H1 (cell line): ENCODE data around the gene ALKBH1. TPM values are rescaled to one million over a fixed set of nuclear protein-coding genes. Genes with fewer than 3 reads are reported as not detected.

Experiments
- CTCF ChIA-PET: fragments of 300-600 bp; sonication (Branson Sonifier 250); formaldehyde crosslinking; loops from one replicate; lab custom pipeline; 2021; ENCODE audit not compliant: partially characterized antibody; lab: Charles Lee
- POLR2A ChIA-PET: fragments of 300-600 bp; sonication (Branson Sonifier 250); formaldehyde crosslinking; loops from one replicate; lab custom pipeline; 2021; ENCODE audit warnings: inconsistent platforms; ENCODE audit not compliant: partially characterized antibody; lab: Charles Lee
- DNase-seq, 2 experiments: peaks; one replicate each; pipeline versions ENCODE4 v3.0.0 to v3.0.0-alpha.2; 2010 to 2022; ENCODE audit warnings: low spot score in 2 of 2, low read depth in 1 of 2, mixed read lengths in 1 of 2
- FAIRE-seq: peaks from 2 replicates; lab custom pipeline; 2011; peaks lifted over from hg19 to GRCh38; lab: Jason Lieb, UNC
- H2AFZ ChIP-seq: 2 replicates; pipeline ENCODE4 v1.8.1; 2012; ENCODE audit warnings: low read length, inconsistent platforms
- H2AK5ac ChIP-seq: 2 replicates; pipeline ENCODE4 v1.6.1; 2013; ENCODE audit warnings: low read depth, low read length
- H2BK120ac ChIP-seq: replicated peaks from 2 replicates; pipeline ENCODE3; 2013; ENCODE audit warnings: low read depth, low read length, inconsistent platforms
- H2BK12ac ChIP-seq: 2 replicates; pipeline ENCODE4 v1.6.1; 2013; ENCODE audit warnings: low read depth, low read length
- H2BK15ac ChIP-seq: 2 replicates; pipeline ENCODE4 v1.6.1; 2013; ENCODE audit warnings: low read length
- H2BK20ac ChIP-seq: 2 replicates; pipeline ENCODE4 v1.6.1; 2013; ENCODE audit warnings: low read length
- H2BK5ac ChIP-seq: 2 replicates; pipeline ENCODE4 v1.6.1; 2013; ENCODE audit warnings: low read depth, low read length
- H3K14ac ChIP-seq: 2 replicates; pipeline ENCODE4 v1.6.1; 2013; ENCODE audit warnings: inconsistent platforms; ENCODE audit not compliant: insufficient read length
- H3K18ac ChIP-seq: 2 replicates; pipeline ENCODE4 v1.6.1; 2013; ENCODE audit warnings: low read length; ENCODE audit errors: extremely low read depth
- H3K23ac ChIP-seq: 2 replicates; pipeline ENCODE4 v1.6.1; 2013; ENCODE audit warnings: inconsistent platforms; ENCODE audit not compliant: insufficient read length
- H3K23me2 ChIP-seq: 2 replicates; pipeline ENCODE4 v1.6.1; 2013; ENCODE audit warnings: low read depth, low read length
- H3K27ac ChIP-seq: 2 replicates; pipeline ENCODE4 v1.6.1; 2011; ENCODE audit warnings: low read depth, low read length, inconsistent platforms
- H3K27me3 ChIP-seq, 4 experiments: replicated peaks in 1 of 4; 1 replicate in 1 of 4; 2 replicates in 3 of 4; pipeline versions ENCODE4 v1.6.1 to v1.8.1; 2011 to 2013; ENCODE audit warnings: low read length in 3 of 4, mild to moderate bottlenecking in 3 of 4, inconsistent platforms in 2 of 4, mixed read lengths in 2 of 4, moderate library complexity in 1 of 4; ENCODE audit not compliant: control insufficient read depth in 3 of 4, insufficient read depth in 3 of 4; ENCODE audit errors: extremely low read depth in 1 of 4
- H3K36me3 ChIP-seq, 4 experiments: 2 replicates each; pipeline versions ENCODE4 v1.6.1 to v1.8.1; 2011 to 2013; ENCODE audit warnings: mild to moderate bottlenecking in 4 of 4, low read length in 3 of 4, moderate library complexity in 2 of 4, control low read depth in 1 of 4, inconsistent platforms in 1 of 4; ENCODE audit not compliant: insufficient read depth in 4 of 4, control insufficient read depth in 2 of 4
- H3K4ac ChIP-seq: replicated peaks from 2 replicates; pipeline ENCODE3; 2013; ENCODE audit warnings: low read length, low read depth, mixed read lengths, inconsistent platforms; ENCODE audit not compliant: insufficient read length
- H3K4me1 ChIP-seq, 4 experiments: replicated peaks in 1 of 4; 1 replicate in 1 of 4; 2 replicates in 3 of 4; pipeline versions ENCODE4 v1.6.1 to v1.8.1; 2011 to 2013; ENCODE audit warnings: low read length in 3 of 4, inconsistent platforms in 2 of 4, mixed read lengths in 1 of 4; ENCODE audit not compliant: insufficient read depth in 4 of 4, control insufficient read depth in 3 of 4
- H3K4me2 ChIP-seq, 2 experiments: 2 replicates each; pipeline versions ENCODE4 v1.6.1 to v1.8.1; 2011 to 2013; ENCODE audit warnings: low read depth in 2 of 2, low read length in 2 of 2, control low read depth in 1 of 2, inconsistent platforms in 1 of 2, mild to moderate bottlenecking in 1 of 2; ENCODE audit not compliant: insufficient read depth in 1 of 2
- H3K4me3 ChIP-seq, 4 experiments: fragments of 200-600, 300-600 bp in 1 of 4; sonication (generic), shearing (Covaris generic), sonication (Bioruptor Twin) in 1 of 4; 2 replicates each; pipeline versions ENCODE4 v1.5.1 to v1.8.1; 2011 to 2016; ENCODE audit warnings: low read length in 4 of 4, low read depth in 3 of 4, control low read depth in 2 of 4, inconsistent platforms in 2 of 4, mild to moderate bottlenecking in 2 of 4, mixed read lengths in 1 of 4, moderate library complexity in 1 of 4; ENCODE audit not compliant: insufficient read depth in 2 of 4; ENCODE audit errors: extremely low read depth in 1 of 4
- H3K56ac ChIP-seq: replicated peaks from 2 replicates; pipeline ENCODE3; 2013; ENCODE audit warnings: low read depth, mild to moderate bottlenecking, mixed read lengths, low read length, inconsistent platforms; ENCODE audit not compliant: insufficient read length
- H3K79me1 ChIP-seq: 2 replicates; pipeline ENCODE4 v1.6.1; 2013; ENCODE audit warnings: low read depth, low read length, control low read depth
- H3K79me2 ChIP-seq, 2 experiments: 2 replicates each; pipeline versions ENCODE4 v1.6.1 to v1.8.1; 2012 to 2013; ENCODE audit warnings: low read length in 2 of 2, mild to moderate bottlenecking in 2 of 2, inconsistent platforms in 1 of 2; ENCODE audit not compliant: insufficient read depth in 2 of 2, control insufficient read depth in 1 of 2
- H3K9ac ChIP-seq, 4 experiments: replicated peaks in 1 of 4; 1 replicate in 1 of 4; 2 replicates in 3 of 4; pipeline versions ENCODE4 v1.6.1 to v1.8.1; 2011 to 2013; ENCODE audit warnings: low read depth in 3 of 4, low read length in 3 of 4, control low read depth in 2 of 4, mild to moderate bottlenecking in 2 of 4, moderate library complexity in 2 of 4, inconsistent platforms in 1 of 4; ENCODE audit errors: extremely low read depth in 1 of 4
- H3K9me3 ChIP-seq, 2 experiments: 2 replicates each; pipeline versions ENCODE4 v1.6.1 to v1.8.1; 2012 to 2013; ENCODE audit warnings: mild to moderate bottlenecking in 2 of 2, moderate library complexity in 2 of 2, control low read depth in 1 of 2, inconsistent platforms in 1 of 2, low read depth in 1 of 2, low read length in 1 of 2, mixed read lengths in 1 of 2; ENCODE audit not compliant: insufficient read depth in 2 of 2
- H4K20me1 ChIP-seq, 2 experiments: replicated peaks in 1 of 2; 2 replicates each; pipeline versions ENCODE3 to v1.8.1; 2011 to 2013; ENCODE audit warnings: inconsistent platforms in 2 of 2, low read length in 2 of 2, mild to moderate bottlenecking in 1 of 2; ENCODE audit not compliant: insufficient read depth in 2 of 2, control insufficient read depth in 1 of 2
- H4K5ac ChIP-seq: 2 replicates; pipeline ENCODE4 v1.6.1; 2013; ENCODE audit warnings: low read length, low read depth, mixed read lengths, inconsistent platforms; ENCODE audit not compliant: insufficient read length
- H4K8ac ChIP-seq: 2 replicates; pipeline ENCODE4 v1.8.0; 2013; ENCODE audit warnings: mild to moderate bottlenecking, moderate library complexity, low read length, inconsistent platforms; ENCODE audit not compliant: insufficient read depth; ENCODE audit errors: extremely low read depth
- H4K91ac ChIP-seq: replicated peaks from 2 replicates; pipeline ENCODE3; 2013; ENCODE audit warnings: low read length, mixed read lengths, inconsistent platforms; ENCODE audit not compliant: insufficient read length
- MAX ChIP-seq: IDR thresholded peaks from 2 replicates; pipeline ENCODE4 v1.6.1; 2012; ENCODE audit warnings: inconsistent platforms
- NANOG ChIP-seq: IDR thresholded peaks from 2 replicates; pipeline ENCODE4 v1.6.1; 2011; ENCODE audit warnings: low read length, low read depth, mild to moderate bottlenecking, inconsistent platforms; ENCODE audit not compliant: insufficient read depth, poor library complexity, severe bottlenecking
- TAF7 ChIP-seq: optimal IDR thresholded peaks from 2 replicates; pipeline ENCODE3; 2011; ENCODE audit warnings: low read depth, mild to moderate bottlenecking, inconsistent platforms, low read length, moderate library complexity, borderline replicate concordance
- WGBS, 2 experiments: shearing (Covaris generic) in 1 of 2; methylation state at CpG; one replicate each; pipeline versions ENCODE4 v1.1.6 to v1.1.7; 2013 to 2015; ENCODE audit warnings: low lambda C conversion rate in 2 of 2, mixed read lengths in 2 of 2, inconsistent platforms in 1 of 2, low coverage in 1 of 2, missing lambda C conversion rate in 1 of 2; ENCODE audit not compliant: insufficient replicate concordance in 2 of 2, insufficient coverage in 1 of 2, insufficient read length in 1 of 2; ENCODE audit errors: extremely low coverage in 1 of 2, missing lambda C conversion rate in 1 of 2; 5-methylcytosine and 5-hydroxymethylcytosine counted together
- polyA plus RNA-seq, 7 experiments: library from polyadenylated mRNA; depleted of rRNA in 3 of 7; stranded (reverse) in 5 of 7; unstranded in 2 of 7; fragments of >200 nt in 5 of 7; fragments of 200-250 nt in 2 of 7; gene quantifications; 1 replicate in 5 of 7; 2 replicates in 1 of 7; 4 replicates in 1 of 7; pipeline versions ENCODE4 v1.2.1 to v1.2.3, GENCODE V29; 2011 to 2013; ENCODE audit warnings: missing spikeins in 2 of 7, mixed read lengths in 2 of 7
- total RNA-seq: library from RNA; stranded (reverse); fragmentation: NEBNext Ultra II Directional; extraction: Animal tissue kit (Norgen Biotek cat#: 25700); gene quantifications from 2 replicates; pipeline ENCODE4 v1.2.1, GENCODE V29; 2021

The ALKBH1 gene
- total and polyA plus RNA-seq, 2 of the 8 experiments (the other 6 are each of a cell fraction or from before 2014, with no cell fraction given) = 14.3 to 20.0 TPM

- H3K4me1 ChIP-seq = peaks cover 3 to 15% (median 10%) of the 10 kb centered on the region in 4 experiments; a peak in 6 of 7 replicates
- no peak overlapping the region for H4K5ac ChIP-seq
- H2BK12ac ChIP-seq = peak overlapping the region; percentile 71; the same call in 1 of the 2 replicates
- POLR2A ChIA-PET = interaction anchor here (0.7 to 1.3 kb wide), 3 partner anchors 9 to 59 kb away, joined by 3 to 4 read pairs (median 3); no protein-coding TSS in a partner anchor
- no peak overlapping the region for H2AK5ac ChIP-seq
- H2BK120ac ChIP-seq = no peak overlapping the region
- no peaks in the 10 kb centered on the region for H3K23me2 ChIP-seq
- peak overlapping the region; percentile 50 for H4K91ac ChIP-seq
- TF ChIP-seq NANOG (peak; percentile 21), TAF7 (no peak), MAX (no peak)
- H3K4me2 ChIP-seq = peak overlapping the region in 1 of 2 experiments; percentile 18; a peak in 1 of 4 replicates
- H3K79me2 ChIP-seq = no peaks in the 10 kb centered on the region
- FAIRE-seq (no peak), DNase-seq (peak in 1 of 2 experiments; percentile 55)
- H3K18ac ChIP-seq = no peak overlapping the region
- peak overlapping the region; percentile 9; the same call in 1 of the 2 replicates for H2BK5ac ChIP-seq
- no peak overlapping the region for H3K14ac ChIP-seq
- no peaks in the 10 kb centered on the region for H3K27me3 ChIP-seq
- CTCF ChIA-PET = interaction anchor here (0.6 to 4.7 kb wide), 19 partner anchors 9 to 202 kb away, joined by 3 to 27 read pairs (median 6); no protein-coding TSS in a partner anchor
- WGBS, 2 experiments = 66% methylated on average over 11 of the region's 11 CpGs; no CpG with 5 or more reads in 1 of the 2 experiments
- no peaks in the 10 kb centered on the region for H3K9me3 ChIP-seq
- peak overlapping the region; percentile 95 for H2AFZ ChIP-seq
- H3K79me1 ChIP-seq = no peaks in the 10 kb centered on the region
- no peak overlapping the region for H3K4me3 ChIP-seq
- no peak overlapping the region for H3K56ac ChIP-seq
- no peaks in the 10 kb centered on the region for H4K20me1 ChIP-seq
- peak overlapping the region; percentile 67; the same call in 1 of the 2 replicates for H2BK15ac ChIP-seq
- no peak overlapping the region; the same call in 1 of the 2 replicates for H4K8ac ChIP-seq
- H3K36me3 ChIP-seq = no peaks in the 10 kb centered on the region
- no peak overlapping the region for H3K9ac ChIP-seq
- no peak overlapping the region for H3K4ac ChIP-seq
- peak overlapping the region; percentile 77; the same call in 1 of the 2 replicates for H2BK20ac ChIP-seq
- H3K27ac ChIP-seq = no peak overlapping the region
- H3K23ac ChIP-seq = no peak overlapping the region
Measured at GRCh38 chr14:77654001-77654441, 53.8 kb downstream of the ALKBH1 start.
